ENCODE data around the gene PPIH. TPM values are rescaled to one million over a fixed set of nuclear protein-coding genes. Genes with fewer than 3 reads are reported as not detected.

The PPIH gene
- total and polyA plus RNA-seq, 2 of the 13 experiments (the other 11 are each of a cell fraction or from before 2014, with no cell fraction given) = 29.9 to 72.6 TPM

DNA sequence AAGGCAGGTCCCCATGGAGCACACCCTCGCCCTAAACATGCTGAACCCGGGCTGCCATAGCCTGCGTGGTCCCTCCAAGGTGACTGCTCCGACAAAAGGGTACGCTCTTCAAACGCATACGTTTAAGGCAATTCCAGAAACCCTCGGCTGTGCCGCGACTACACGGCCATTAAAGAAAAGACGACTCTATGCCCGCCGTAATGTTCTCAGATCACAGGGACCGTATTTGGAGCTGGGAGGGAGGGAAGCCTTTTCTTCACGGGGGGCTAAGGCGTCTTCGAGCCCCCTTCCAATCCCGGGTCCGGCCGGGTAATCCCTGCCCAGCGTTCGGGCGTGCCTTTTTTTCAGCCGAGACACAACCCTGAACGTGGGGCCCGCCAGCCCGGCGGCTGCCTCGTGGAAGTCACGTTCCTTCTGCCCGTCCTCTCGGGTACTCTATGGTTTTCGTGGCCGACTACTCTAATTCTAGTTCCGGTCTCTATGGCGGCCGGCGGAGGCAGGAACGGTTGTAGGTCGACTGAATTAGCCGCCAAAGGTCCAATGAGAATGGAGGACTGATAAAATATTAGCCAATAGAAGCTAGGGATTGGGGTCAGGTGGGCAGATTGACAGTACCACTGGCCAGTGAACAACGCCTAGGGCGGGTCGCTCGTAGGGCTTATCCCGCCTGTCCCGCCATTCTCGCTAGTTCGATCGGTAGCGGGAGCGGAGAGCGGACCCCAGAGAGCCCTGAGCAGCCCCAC is 23.7 kb downstream of the PPIH start, which contains the start of gene YBX1 (continued):
- TF ChIP-seq IRF2 (CRISPR knock-in tag; IDR thresholded peaks at IDR 0.05) = peak; percentile 46; the same call in 1 of the 2 replicates
- no peak for TF ChIP-seq ZFP1 (CRISPR knock-in tag; IDR thresholded peaks at IDR 0.05)
- TF ChIP-seq ZNF570 (CRISPR knock-in tag; IDR thresholded peaks at IDR 0.05; ENCODE audit: borderline replicate concordance) = no peak
- 0 out of 2 replicates have a peak, but pooled peaks have one; percentile 20 for TF ChIP-seq ZSCAN21 (CRISPR knock-in tag; IDR thresholded peaks at IDR 0.05; ENCODE audit: borderline replicate concordance)
- no peak for TF ChIP-seq ZNF432 (CRISPR knock-in tag; IDR thresholded peaks at IDR 0.05; ENCODE audit: borderline replicate concordance)
- TF ChIP-seq ZBTB20 (CRISPR knock-in tag; IDR thresholded peaks at IDR 0.05; ENCODE audit: borderline replicate concordance, low read depth) = no peak; the same call in 1 of the 2 replicates
- TF ChIP-seq ELF3 (CRISPR knock-in tag; IDR thresholded peaks at IDR 0.05) = 0 out of 2 replicates have a peak, but pooled peaks have one; percentile 19
- no peak for TF ChIP-seq SALL2 (CRISPR knock-in tag; IDR thresholded peaks at IDR 0.05)
- peak; percentile 81 for TF ChIP-seq TAF1 (CRISPR knock-in tag; IDR thresholded peaks at IDR 0.05)
- no peak for TF ChIP-seq MAFG (CRISPR knock-in tag; IDR thresholded peaks at IDR 0.05)
- TF ChIP-seq ZNF619 (CRISPR knock-in tag; IDR thresholded peaks at IDR 0.05) = no peak
- TF ChIP-seq NFIB (CRISPR knock-in tag; IDR thresholded peaks at IDR 0.05; ENCODE audit: borderline replicate concordance) = no peak
- TF ChIP-seq NCOA1 (CRISPR knock-in tag; IDR thresholded peaks at IDR 0.05) = no peak
- 0 out of 2 replicates have a peak, but pooled peaks have one; percentile 52 for TF ChIP-seq ZFP82 (CRISPR knock-in tag; IDR thresholded peaks at IDR 0.05; ENCODE audit: borderline replicate concordance)
- TF ChIP-seq, protein P1, sequence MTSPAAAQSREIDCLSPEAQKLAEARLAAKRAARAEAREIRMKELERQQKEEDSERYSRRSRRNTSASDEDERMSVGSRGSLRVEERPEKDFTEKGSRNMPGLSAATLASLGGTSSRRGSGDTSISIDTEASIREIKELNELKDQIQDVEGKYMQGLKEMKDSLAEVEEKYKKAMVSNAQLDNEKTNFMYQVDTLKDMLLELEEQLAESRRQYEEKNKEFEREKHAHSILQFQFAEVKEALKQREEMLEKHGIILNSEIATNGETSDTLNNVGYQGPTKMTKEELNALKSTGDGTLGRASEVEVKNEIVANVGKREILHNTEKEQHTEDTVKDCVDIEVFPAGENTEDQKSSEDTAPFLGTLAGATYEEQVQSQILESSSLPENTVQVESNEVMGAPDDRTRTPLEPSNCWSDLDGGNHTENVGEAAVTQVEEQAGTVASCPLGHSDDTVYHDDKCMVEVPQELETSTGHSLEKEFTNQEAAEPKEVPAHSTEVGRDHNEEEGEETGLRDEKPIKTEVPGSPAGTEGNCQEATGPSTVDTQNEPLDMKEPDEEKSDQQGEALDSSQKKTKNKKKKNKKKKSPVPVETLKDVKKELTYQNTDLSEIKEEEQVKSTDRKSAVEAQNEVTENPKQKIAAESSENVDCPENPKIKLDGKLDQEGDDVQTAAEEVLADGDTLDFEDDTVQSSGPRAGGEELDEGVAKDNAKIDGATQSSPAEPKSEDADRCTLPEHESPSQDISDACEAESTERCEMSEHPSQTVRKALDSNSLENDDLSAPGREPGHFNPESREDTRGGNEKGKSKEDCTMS (CRISPR knock-in tag; conservative IDR thresholded peaks at IDR 0.05) = no peak
- no peak for TF ChIP-seq U2AF1 (optimal IDR thresholded peaks at IDR 0.05; ENCODE audit: low read depth, low read length)
- TF ChIP-seq ZNF614 (CRISPR knock-in tag; IDR thresholded peaks at IDR 0.05; ENCODE audit: borderline replicate concordance) = peak; percentile 61; the same call in 1 of the 2 replicates
- TF ChIP-seq, protein P2, sequence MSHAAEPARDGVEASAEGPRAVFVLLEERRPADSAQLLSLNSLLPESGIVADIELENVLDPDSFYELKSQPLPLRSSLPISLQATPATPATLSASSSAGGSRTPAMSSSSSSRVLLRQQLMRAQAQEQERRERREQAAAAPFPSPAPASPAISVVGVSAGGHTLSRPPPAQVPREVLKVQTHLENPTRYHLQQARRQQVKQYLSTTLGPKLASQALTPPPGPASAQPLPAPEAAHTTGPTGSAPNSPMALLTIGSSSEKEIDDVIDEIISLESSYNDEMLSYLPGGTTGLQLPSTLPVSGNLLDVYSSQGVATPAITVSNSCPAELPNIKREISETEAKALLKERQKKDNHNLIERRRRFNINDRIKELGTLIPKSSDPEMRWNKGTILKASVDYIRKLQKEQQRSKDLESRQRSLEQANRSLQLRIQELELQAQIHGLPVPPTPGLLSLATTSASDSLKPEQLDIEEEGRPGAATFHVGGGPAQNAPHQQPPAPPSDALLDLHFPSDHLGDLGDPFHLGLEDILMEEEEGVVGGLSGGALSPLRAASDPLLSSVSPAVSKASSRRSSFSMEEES (CRISPR knock-in tag; IDR thresholded peaks at IDR 0.05) = no peak; the same call in 1 of the 2 replicates
- no peak for TF ChIP-seq MED8 (CRISPR knock-in tag; IDR thresholded peaks at IDR 0.05; ENCODE audit: insufficient replicate concordance)
- TF ChIP-seq, protein P3, sequence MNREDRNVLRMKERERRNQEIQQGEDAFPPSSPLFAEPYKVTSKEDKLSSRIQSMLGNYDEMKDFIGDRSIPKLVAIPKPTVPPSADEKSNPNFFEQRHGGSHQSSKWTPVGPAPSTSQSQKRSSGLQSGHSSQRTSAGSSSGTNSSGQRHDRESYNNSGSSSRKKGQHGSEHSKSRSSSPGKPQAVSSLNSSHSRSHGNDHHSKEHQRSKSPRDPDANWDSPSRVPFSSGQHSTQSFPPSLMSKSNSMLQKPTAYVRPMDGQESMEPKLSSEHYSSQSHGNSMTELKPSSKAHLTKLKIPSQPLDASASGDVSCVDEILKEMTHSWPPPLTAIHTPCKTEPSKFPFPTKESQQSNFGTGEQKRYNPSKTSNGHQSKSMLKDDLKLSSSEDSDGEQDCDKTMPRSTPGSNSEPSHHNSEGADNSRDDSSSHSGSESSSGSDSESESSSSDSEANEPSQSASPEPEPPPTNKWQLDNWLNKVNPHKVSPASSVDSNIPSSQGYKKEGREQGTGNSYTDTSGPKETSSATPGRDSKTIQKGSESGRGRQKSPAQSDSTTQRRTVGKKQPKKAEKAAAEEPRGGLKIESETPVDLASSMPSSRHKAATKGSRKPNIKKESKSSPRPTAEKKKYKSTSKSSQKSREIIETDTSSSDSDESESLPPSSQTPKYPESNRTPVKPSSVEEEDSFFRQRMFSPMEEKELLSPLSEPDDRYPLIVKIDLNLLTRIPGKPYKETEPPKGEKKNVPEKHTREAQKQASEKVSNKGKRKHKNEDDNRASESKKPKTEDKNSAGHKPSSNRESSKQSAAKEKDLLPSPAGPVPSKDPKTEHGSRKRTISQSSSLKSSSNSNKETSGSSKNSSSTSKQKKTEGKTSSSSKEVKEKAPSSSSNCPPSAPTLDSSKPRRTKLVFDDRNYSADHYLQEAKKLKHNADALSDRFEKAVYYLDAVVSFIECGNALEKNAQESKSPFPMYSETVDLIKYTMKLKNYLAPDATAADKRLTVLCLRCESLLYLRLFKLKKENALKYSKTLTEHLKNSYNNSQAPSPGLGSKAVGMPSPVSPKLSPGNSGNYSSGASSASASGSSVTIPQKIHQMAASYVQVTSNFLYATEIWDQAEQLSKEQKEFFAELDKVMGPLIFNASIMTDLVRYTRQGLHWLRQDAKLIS (CRISPR knock-in tag; IDR thresholded peaks at IDR 0.05) = no peak
- no peak for TF ChIP-seq TBP (CRISPR knock-in tag; IDR thresholded peaks at IDR 0.05)
- peak; percentile 76 for TF ChIP-seq ZFX (CRISPR knock-in tag; IDR thresholded peaks at IDR 0.05; ENCODE audit: low read depth)
